Measurements from ENCODE around the gene CCL5.
A peak's percentile ranks its signal among the peaks of the same experiment; 100 is the strongest.

The CCL5 gene

GRCh38 chr17:35879773-35880654 is at the start of gene CCL5:
CCL5 (minus strand) TSS chr17:35880360.
- Histone ChIP-seq H3K4me3 (peak within 1 kb of the TSS in 3 of 7 experiments; percentile 10 to 29 (median 21)), H3K27ac (peak within 1 kb of the TSS in 7 of 21 experiments; percentile 13 to 83 (median 47))

GRCh38 chr17:35927714-35928113 is 47.6 kb upstream of the CCL5 start:
- Histone ChIP-seq H3K27ac (no peak overlapping the region), H3K4me3 (no peak overlapping the region)

- Histone ChIP-seq H3K4me3 (no peak overlapping the region), H3K27ac (no peak overlapping the region)
Measured at GRCh38 chr17:35923609-35924114, 43.5 kb upstream of the CCL5 start.

DNA sequence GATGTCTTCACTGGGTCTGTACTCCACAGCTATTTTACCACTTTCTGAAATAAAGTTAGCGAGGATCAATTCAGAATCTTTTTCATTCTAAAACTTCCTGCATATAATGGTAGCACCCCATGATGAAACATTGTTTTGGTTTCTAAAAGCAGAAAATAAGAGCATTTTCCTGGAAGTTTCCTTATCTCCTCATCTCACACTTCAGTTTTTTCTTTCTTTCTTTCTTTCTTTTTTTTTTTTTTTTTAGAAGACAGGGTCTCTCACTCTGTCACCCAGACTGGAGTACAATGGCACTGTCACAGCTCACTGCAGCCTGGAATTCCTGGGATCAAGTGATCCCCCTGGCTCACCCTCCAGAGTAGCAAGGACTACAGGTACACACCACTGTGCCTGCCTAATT is 40.1 kb upstream of the CCL5 start:
- no peak overlapping the region for H3K27ac ChIP-seq
- no peak overlapping the region for H3K4me3 ChIP-seq

- Histone ChIP-seq H3K4me3 (no peak overlapping the region), H3K27ac (no peak overlapping the region)
Measured at GRCh38 chr17:35918665-35919064, 38.5 kb upstream of the CCL5 start.

DNA sequence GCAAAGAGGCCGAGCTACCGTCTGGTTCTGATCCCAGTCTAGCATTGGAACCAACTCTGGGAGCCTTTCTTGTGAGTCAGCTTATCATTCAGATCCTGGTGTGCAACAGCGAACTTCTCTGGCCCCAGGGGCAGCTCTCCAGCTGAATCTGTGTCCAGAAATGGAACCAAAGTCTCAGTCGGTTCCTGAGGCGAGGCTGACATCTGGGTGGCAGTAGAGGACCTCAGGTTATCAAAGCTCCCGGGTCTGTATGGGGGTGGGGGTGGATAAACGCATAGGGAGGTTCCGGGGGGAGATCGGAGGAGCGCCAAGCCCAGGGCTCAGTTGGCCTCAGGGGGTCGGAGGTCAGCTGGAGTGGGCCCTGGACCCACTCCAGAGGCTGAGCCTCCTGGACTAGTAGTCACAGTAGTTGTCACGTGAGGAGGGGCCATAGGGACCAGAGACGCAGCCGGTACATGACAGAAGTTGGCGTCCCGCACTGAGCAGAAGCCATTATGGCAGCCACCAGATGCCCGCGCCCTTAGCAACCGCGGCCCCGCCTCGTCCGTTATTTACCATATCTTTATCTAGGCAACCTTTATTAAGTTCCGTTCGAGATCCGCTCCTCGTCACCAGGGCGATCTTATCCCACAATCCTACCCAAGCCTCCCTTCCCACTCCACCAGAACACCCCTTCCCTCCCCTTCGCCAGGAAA is 37.5 kb upstream of the CCL5 start:
- no peak overlapping the region for H3K4me3 ChIP-seq
- H3K27ac ChIP-seq: no peak overlapping the region

- Histone ChIP-seq H3K27ac (no peak overlapping the region), H3K4me3 (no peak overlapping the region)
Measured at GRCh38 chr17:35915153-35915964, 35.2 kb upstream of the CCL5 start.

- Histone ChIP-seq H3K4me3 (no peak overlapping the region), H3K27ac (no peak overlapping the region)
Measured at GRCh38 chr17:35914354-35914753, 34.2 kb upstream of the CCL5 start.

DNA sequence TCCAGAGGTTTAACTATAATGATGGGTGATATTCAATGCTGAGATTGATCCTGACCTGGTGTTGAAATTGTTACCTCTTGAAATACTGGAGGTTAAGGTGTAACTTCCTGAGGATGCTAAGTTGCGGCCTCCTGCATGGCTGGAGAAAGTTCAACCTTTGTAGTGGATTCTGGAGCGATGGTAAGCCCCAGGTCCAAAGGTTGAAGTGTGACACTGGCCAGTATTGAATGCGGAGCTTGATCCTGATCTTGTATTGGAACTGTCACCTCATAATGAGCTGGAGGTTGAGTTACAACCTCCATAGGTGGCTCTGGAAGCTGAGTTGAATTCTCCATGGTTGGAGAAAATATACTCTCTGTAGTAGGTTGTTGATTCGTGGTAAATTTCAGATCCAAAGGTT is 33.4 kb upstream of the CCL5 start:
- Histone ChIP-seq H3K27ac (no peak overlapping the region), H3K4me3 (no peak overlapping the region)

DNA sequence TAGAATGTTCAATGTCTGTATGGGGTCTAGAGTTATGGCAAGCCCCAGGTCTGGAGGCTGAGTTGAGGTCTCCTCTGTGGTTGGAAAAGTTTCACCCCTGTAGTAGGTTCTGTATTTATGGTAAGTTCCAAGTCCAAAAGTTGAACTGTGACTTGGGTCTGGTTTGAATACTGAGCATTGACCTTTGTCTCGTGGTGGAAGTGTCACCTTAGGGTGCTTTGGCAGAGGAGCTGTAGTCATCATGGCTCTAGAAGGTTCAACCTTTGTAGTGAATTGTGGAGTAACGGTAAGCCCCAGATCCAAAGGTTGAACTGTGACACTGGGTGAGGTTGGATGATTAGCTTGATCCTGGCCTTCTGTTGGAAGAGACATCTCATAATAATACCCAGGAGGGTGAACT is 32.8 kb upstream of the CCL5 start:
- Histone ChIP-seq H3K4me3 (no peak overlapping the region), H3K27ac (no peak overlapping the region)

GRCh38 chr17:35912339-35912912 is 32.3 kb upstream of the CCL5 start:
- no peak overlapping the region for H3K27ac ChIP-seq
- no peak overlapping the region for H3K4me3 ChIP-seq

DNA sequence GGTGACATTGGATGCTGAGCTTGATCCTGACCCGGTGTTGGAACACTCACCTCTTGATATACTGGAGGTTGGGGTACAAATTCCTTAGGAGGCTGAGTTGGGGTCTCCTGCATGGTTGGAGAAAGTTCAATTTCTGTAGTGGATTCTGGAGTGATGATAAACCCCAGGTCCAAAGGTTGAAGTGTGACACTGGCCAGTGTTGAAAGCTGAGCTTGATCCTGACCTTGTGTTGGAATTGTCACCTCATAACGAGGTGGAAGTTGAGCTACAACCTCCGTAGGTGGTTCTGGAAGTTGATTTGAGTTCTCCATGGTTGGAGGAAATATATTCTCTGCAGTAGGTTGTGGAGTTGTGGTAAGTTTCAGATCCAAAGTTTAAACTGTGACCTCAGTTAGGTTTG is 29.2 kb upstream of the CCL5 start:
- Histone ChIP-seq H3K27ac (no peak overlapping the region), H3K4me3 (no peak overlapping the region)

DNA sequence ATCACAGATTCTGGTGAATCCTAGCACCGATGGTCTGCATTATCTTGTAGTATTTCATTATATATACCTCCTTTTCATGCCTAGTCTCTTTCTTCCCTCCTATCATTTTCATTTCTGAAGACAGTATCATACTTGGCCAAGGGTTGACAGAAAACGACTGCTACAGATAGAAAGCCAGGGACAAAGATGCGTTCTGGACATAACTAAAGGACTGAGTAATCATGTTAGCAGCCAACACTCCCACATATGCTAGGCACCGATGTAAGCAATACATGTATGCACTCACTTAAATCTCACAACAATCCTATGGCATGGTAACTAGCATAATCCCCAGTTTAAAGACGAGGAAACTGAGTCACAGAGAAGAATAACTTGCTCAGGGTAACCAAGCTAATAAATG is 27.5 kb upstream of the CCL5 start:
- Histone ChIP-seq H3K27ac (no peak overlapping the region), H3K4me3 (no peak overlapping the region)

DNA sequence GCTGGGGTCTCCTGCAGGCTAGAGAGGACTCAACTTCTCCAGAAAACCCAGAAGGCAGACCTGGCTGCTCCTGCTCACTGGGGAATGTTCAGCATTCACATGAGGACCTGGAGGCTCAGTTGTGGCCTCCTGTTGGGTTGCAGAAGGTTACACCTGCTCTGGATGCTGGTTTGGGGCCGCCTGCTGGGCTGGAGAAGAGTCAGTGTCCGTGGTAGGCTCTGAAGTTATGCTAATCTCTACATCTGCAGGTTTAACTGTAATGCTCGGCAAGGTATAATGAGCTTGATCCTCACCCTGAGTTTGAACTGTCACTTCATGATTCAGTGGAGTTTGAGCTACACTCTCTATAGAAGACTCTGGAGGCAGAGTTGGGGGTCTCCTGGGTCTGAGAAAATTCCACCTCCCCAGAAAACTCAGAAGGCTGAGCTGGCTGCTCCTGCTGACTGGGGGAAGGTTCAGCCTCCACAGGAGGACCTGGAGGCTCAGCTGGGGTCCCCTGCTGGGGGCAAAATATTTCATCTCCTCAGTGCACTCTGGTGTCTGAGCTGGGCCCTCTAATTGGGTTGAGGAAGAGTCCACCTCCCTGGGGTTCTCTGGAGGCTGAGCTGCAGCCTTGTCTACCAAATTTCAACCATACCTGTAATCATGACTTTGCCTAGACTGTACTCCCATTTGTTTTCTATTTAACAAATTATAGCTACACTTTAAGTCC is 26.9 kb upstream of the CCL5 start:
- H3K4me3 ChIP-seq: no peak overlapping the region
- no peak overlapping the region for H3K27ac ChIP-seq

DNA sequence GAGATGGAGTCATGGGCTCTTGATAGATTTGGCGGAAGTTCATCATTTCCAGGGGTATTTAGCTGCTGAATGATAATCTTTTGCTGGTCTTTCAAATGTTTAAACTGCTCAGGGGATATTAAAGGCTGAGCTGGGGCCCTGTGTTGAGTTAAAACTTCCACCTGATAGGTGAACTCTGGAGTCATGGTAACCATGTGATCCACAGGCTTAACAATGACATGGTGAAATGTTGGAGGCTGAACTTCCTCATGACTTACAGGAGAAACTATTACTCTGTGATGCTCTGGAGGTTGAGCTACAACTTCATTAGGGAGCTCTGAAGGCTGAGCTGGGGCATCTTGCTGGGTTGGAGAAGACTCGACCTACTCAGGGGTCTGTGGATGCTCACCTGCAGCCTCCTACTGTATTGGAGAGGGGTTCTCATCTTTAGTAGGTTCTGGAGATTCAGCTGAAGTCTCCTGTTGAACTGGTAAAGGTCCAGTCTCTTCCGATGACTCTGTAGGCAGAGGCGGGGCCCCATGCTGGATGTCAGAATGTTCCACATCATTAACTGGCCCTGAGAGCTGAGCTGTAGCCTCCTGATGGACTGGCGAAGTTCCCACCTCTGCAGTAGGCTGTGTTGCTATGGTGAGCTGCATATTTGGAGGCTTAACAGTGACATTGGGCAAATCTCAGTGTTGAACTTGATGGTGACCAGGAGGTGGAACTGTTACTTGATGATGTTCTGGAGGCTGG is 26.2 kb upstream of the CCL5 start:
- no peak overlapping the region for H3K4me3 ChIP-seq
- H3K27ac ChIP-seq: no peak overlapping the region

GRCh38 chr17:35903451-35903850 is 23.3 kb upstream of the CCL5 start:
- Histone ChIP-seq H3K4me3 (no peak overlapping the region), H3K27ac (no peak overlapping the region)

GRCh38 chr17:35901631-35902175 is 21.5 kb upstream of the CCL5 start:
- H3K4me3 ChIP-seq: no peak overlapping the region
- H3K27ac ChIP-seq: peak overlapping the region in 2 of 21 experiments; percentile 61 to 80
